ENCODE measurements around the gene SETBP1.
A peak's percentile ranks its signal among the peaks of the same experiment; 100 is the strongest.

The SETBP1 gene

DNA sequence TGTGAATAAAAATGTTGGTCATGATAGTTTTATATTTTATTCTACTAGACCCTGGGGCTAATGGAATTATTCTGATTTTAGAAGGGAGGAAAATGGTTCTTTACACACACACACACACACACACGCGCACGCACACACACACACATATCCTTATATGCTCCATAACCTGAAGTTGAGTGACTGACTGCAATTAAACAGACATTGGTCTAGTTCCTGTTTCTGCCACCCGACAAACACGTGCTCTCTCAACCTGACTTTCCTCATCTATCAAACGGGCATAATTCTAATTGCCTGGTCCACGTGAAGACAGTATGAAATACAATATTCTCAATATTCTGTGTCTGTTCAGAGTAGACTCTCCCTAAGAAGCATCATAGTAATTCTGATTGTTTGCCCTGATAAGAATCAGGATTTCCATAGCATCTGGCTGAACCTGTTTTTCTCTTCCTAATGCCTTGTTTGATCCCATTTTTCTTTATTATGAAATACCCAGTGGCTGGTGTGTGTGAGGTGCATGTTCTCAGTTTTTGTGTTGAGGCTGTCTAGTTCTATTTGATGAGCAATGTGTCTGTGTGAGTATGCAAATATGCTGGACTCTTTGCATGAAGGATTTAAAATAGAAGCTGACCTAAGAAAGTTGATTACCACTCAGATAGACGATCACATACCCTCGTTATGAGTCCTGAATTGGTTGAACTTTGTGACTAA is 51.0 kb downstream of the SETBP1 start:
- no peak for DNase-seq

DNA sequence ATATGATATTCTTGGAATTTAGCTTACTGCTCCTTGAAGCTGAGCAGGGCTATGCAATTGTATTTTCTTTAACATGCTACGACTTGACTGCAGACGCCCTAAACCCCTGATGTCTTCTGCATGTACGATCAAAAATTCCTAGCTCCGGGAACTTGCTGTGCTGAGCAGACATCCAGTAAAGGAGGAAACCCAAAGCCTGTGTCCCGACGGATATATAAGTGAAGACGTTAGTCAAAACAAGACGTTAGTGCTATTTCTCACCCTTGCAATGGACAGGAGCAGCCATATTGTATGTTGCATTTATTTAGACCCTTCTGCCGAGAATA is 51.5 kb downstream of the SETBP1 start:
- DNase-seq: no peak

DNA sequence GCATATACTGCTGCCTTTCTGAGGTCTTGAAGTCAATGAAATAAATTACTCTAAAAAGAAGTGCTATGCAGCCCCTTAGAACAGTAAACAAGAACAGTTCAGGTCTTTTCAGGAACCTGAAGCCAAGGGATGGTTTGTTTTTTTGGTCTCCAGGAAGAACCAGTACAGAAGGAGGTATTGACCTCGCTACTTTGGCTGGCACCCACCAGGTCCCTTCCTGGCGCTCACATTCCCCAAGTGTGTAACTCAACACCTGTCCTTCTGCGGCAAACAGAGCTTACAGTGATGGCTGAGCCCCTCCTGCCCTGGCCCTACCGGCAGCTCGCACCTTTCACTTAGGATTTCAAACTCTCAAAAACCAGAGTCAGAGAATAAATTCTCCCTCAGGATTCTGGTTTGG is 51.9 kb downstream of the SETBP1 start:
- DNase-seq: no peak

DNA sequence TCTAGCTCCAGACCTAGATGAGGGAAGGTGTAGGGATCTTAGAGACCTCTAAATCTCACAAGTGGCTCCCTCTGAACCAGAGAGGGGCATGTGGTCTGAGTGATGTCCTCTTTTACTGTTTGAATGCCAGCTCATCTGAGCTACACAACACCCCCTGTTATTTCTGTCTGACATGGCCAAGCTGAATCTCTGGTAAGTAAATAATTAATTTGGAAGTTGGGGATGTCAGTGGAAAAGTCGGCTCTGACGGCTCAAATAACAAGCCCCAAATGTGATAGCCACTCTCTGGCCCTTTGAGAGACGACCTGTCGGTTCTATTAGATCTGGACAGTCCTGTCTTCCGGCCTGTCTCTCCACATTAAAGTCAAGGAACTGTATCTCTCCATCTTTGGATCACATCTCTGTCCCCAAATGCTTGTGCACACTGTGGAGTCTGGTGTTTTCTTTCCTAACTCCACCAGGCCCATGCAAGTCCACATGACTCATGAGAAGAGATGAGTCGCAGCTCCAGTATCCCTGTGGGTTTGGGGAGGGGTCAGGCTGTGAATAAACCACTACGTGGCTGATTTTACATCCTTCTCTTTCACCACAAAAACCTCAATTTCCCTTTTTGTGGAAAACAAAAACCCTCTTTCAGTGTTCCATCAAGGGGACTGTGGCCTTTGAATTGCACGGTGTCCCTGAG is 52.5 kb downstream of the SETBP1 start:
- DNase-seq: peak; percentile 72 to 76

DNA sequence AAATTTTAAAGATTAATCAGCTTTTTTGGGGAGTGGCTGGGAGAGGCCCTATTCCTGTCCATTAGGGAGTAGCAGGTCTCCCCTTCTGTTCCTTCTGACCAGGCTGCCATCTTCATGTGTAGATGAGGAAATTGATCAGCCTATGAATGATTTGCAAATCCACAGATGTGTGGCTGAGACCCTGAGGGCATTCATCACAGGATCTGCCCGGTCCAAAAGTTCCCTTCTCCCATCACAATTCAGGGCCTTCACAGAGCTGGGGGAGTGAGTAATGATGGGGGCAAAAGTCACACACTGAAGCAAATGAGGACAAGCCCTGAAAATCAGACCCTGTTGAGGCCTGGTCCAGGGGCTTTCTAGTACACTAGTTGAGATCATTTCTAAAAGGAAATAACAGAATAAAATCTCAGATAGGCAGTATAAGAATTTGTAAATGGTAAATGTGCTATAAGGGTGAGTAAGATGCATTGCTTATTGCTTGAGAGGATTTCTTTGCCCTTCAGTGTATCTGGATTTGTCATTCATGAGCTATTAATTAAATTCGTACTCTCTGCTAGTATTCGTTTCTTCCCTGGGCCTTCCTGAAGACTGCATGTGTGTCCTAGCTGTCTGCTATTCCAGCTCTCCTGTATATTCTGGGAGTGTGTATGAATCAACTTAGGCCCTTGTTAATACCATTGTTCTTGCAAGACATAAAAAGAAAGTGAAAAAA is 53.2 kb downstream of the SETBP1 start:
- DNase-seq: no peak

DNA sequence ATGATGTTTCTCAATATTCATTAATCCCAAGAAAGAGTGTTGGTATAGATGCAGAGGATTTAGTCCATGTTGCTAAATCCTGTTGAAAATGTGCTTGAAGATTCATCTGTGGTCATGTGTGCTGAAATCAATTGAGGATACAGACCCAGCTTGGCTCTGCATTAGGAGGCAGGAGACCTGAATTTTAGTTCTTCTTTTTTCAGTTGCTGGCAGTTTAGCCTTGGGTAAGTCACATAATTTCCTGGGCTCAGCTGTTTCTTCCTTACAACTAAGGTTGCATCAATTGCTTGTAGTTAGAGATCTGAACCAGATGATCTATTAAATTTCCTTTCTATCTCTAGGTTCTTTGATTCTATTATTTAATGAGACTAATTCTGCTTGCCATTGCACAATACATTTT is 54.4 kb downstream of the SETBP1 start:
- DNase-seq: peak; percentile 58 to 74

DNA sequence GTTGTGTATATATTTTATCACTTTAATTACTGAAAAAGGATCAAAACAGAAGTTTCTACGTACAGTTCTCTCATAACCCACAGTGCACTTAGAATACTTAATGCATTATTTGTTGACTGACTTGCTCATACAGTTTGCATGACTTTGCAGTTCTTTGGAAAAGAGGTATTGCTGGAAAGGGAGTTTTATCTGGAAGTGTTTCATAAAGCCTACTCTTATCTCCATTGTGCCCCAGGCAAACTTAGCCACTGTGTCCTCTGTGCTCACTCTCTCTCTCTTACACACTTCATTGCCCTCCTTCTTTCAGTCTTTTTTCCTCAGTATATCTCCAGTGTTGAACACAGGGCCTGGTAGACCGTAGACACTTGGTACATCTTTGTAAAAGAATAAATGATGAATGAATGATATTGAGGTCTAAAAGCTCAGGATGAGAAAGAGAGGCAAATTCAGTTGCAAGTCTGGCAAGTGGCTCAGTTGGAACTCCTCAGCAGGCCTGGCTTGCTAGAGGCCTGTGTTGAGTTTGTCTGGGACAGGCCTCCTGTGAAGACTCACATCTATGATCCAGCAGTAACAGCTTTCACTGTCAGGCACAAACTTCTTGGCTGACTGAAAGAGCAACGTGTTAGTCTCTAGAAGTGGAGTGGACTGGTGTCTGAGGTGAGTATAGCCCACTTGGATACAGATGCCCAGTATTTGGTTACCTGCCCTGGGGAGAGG is 56.1 kb downstream of the SETBP1 start:
- no peak for DNase-seq

DNA sequence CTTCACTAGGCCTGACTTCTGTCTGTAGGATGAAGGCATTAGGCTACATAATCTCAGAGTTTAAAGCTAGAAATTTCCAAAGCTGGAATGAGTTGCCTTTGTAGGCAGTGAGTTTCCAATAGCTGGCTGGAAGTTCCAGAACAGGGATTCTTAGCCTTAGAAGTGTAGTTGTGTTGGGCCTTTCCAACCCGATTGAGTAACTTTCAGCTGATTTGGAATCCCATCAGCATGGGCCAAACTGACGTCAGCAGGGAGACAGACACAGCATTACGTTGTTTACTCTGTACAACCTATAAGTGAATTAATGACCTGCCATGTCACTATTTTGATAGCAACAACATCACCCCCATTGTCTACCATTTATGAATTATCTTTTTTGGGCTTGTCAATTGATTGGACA is 56.9 kb downstream of the SETBP1 start:
- DNase-seq: no peak

DNA sequence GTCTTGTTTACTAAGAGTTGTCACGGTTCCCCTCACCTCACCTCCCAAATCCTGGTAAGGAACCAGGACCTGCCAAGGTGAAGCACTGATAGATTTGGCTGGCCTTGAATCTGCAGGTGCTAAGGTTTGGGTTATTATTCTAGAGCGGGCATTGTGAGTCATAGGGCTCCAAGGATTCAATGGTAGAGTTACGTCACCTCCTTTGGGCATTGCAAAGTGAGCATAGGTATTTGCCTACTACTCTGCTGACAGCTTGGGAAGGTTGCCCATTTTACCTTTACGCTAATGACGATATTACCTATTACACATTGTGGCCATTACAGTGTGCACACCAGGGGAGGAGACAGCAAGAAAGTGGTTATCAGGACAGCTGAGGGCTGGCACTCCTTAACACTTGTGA is 59.3 kb downstream of the SETBP1 start:
- no peak for DNase-seq

DNA sequence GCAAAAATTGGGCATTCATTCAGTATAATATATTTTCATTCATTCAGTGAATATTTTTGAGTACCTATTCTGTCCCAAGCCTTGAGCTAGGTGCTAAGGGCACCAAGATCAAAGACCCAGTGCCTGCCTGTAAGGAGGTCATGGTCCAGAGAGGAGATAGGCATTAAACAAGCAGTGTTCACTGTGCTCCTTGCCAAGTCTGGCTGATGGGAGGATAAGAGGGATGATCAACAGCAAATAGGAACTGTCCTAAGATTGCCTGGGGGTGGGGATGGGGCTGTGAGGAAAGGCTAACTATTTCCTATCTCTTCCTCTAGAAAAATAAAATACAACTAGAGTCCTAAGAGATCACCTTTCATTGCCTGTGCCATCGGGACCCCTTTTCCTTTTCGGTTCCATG is 60.4 kb downstream of the SETBP1 start:
- no peak for DNase-seq

DNA sequence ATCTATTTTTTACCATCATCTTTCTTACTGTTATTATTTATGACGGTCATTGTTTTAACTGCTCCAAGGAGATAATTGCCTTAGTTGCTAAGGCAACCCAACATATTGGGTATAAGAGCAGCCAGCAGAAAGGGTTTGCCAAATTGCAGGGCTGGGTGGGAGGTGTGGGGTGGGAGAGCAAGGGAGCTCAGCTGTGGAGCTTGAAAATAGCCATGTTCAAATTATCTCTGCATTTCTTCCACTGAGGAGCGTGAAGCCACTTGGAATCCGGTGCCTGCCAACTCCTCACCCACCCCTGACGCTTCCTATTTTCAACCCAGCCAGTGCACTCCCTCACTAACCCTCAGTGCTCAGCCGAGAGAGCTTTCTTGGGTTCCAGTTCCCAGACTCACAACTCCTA is 60.8 kb downstream of the SETBP1 start:
- DNase-seq: no peak

DNA sequence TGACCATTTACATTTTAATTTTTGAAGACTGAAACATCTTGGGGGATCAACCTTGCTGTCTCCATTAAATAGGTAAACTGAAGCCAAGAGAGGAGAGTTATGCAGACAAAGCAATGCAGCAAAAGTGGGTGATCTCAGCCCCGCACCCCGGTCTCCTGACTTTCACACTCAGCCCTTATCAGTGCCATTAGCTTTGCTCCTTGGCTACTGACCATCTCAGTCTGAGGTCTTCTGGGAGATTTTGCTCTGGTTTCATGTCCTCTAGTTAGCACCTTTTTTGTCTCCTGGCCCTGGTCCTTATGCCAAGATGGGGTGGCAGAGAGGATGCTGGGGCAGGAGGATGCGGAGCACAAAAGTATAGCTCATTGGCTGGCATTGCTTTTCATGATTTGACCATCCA is 61.4 kb downstream of the SETBP1 start:
- DNase-seq: no peak

DNA sequence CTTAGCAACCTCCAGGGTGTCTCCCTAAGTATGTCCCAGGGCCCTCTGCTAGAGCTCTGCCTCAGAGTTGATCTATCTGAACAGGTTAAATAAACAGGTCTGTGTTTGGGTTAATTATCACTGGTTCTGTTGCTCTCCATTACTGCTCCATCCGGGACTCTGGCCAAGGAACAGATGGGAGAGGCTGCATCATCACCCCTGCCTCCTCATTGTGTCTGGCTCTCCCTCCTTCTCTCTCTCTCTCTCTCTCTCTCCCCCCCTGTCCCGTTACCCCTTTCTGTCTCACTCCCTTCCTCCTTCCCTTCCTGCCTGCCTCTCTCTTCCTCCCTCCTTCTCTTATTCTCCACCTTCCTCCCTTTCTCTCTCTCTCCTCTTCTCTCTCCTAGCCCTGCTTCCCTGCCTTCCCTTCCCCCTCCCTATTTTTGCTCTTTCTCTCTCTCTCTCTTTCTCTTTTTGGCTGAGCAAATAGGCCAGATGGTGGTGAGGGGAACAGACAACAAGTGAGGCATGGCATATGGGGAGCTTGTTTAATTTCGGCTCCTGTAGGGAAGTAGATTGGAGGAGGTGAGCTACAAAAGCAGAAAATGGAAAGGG is 62.1 kb downstream of the SETBP1 start:
- no peak for DNase-seq

DNA sequence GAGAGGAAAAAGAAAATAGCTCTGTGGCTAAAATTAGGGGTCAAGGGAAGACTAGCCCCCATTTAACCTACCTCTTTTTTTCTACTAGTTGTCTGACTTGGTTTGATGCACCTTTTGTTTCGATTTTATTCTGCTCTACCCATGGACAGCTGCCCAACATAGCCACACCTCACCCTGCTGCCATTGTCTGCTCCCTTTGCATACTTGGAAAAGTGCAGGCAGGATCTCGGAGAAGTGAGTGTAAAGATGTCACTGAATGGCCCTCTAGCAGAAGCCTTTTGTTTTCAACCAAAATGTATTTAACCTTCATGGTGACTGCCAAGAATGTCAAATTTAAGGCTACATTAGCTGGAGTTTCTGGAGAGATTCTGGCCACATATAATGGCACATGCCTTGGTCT is 62.9 kb downstream of the SETBP1 start:
- DNase-seq: no peak

DNA sequence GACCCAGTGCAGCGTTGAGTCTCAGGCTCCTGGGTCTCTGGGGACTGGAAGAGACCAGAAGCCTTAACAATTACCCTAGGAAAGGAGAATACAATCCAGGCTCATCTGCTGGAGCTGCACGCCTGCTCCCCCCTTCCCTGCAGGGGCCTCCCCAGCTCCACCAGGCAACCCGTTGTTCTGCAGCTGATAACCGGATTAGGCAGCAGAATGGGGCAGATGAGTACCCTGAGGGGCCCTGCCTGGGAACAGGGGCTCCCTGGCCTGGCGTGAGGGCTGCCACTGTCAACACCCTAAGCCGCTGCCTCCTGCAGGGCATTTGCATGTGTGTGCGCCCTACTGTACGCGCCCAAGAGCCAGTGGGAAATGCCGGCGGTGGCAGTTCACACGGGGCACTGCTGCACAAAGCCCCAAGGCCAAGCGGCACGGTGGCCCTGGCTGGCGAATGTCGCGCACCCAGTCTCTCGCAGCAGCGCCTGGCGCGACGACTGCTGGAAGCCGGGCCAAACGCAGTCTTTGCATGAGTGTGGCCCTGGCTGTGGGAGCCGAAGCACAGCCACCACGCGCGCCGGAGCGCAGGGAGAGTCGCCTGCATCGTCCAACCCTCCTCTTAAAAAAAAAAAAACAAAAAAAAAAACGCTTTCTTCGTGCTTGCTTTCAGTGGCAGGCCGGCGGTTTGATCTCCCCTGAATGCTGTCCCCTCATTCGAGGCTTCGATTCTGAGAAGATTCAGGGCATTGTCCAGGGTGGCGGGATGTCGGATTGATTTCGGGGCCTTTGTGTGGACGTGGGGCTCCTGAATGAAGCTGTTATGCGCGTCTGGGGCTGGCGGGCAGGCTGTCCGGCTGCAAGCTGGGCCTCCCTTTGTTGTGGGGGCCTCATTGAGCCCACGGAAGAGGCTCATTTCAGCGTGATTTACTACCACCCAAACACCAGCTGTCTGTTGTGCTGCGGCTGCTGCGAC is 63.8 kb downstream of the SETBP1 start:
- DNase-seq: no peak

DNA sequence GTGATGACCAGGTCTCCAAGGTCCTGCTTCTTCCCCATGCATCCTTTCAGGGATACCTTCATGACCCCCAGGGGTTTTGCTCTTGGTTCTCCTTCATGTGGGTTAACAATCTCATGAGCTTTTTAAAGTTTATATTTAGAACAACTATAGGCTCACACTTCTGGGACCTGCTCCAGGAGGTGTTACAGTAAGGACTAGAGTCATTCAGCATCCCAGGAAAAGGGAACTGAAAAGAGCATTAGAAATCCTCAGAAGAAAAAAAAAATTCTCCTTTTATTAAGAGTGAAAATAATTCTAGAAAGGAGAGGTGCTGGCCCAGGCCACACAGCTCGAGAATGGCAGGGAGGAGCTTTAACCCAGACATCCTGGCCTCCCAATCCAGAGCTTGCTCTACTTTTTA is 66.5 kb downstream of the SETBP1 start:
- no peak for DNase-seq

DNA sequence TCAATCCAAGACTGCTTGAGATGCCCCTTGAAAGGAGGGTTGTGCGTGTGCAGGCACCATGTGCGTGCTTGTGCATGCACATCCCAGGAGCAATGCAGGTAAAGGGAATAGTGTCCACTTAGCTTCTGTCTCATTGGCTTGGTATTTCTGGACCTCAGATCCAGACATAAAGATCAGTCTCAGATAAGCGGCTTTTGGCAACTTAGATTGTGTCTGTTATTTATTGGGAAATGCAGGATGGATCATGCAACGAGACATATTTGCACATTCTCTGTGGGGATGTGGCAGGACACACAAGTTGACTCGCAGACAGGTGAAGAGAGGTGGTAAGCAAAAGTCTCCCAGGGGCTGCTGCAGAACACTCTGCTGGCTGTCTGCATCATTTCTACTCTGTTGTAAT is 67.9 kb downstream of the SETBP1 start:
- DNase-seq: no peak

DNA sequence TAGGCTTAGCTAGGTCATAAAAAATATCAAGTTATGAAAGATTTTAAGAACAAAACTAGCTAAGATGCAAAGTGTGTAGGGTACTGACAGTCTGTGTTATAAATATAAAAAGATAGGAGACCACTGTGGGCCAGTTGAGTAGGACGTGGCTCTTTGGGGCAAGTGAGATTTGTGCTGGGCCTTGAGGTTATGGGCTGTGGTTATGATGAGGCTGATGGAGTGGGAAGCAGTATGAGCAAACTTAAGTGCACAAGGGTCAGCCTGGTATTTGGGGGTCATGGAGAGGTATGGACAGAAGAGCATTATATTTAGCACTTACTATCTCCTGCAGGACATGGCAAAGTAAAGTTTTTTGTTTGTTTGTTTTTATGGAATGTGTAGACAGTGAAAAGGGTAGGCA is 70.1 kb downstream of the SETBP1 start:
- no peak for DNase-seq

DNA sequence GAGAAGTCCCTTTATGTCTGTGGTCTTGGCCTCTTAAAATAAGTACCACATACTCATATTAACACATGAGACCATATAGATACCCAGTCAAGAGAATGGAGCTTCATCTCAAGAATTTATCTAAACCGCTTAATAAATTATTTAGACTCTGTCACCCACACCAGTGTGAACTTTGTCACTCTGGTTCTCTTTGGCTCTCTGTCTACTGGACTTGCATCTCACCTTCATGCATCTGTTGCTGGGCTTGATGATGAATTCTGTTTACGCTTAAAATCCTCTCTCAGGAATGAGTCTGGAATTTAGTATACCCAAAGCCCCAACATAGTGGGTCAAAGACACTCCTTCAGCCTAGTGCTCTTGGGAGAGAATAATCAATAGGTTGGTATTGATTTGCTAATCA is 73.9 kb downstream of the SETBP1 start:
- no peak for DNase-seq

DNA sequence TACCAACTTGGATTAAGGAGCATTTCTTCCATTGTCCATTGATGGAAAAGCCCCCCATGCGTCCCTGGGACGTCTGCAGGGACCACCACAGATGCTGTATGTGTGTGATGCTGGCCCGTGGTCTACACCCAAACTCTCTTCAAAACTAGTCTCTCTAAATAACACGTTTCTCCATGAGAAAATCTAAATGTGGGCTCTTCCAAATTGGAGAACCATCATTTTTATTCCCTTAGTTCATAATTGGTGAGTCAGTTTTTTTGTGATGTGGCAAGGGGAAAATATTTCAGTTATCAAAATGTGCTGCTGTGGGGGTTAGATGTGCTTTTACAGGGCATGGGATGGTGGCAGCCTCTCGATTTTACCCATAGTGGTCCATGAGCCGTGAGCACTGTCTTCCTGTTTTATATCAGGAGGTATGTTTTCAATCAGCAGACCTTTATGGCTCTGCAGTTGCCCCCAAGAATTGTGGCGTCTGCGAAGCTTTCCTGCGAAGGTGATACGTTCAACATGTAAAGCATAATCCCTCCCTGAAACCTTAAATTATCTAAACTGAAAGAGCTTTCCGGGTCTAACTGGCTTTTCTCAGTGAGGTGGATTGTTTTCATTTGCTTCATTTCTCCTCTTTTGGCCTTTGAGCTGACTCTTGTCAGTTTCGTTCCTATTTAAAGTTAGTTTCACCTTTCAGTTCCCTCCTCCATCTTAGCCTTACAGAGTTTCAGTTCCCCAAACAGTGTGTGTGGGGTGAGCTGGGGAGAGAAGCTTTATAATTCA is 78.4 kb downstream of the SETBP1 start:
- DNase-seq: peak; percentile 67 to 84

DNA sequence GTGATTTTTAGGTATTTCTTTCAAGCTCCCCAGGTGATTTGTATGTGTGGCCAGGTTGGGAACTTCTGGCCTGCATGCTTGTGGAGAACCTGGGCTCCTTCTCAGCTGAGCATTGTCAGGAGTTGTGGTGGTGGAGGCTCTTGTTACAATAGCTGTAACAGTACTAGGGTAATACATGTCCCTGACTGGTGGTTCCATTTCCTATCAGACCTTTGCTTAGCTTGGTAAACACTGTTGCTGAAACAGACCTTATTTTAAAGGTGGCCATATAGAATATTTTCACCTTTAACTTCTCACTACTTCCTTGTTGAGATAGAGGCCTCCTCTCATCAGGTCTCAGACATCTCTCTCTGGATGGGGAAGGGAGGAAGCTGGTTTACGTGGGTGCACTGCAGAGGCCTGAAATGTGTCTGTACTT is 79.2 kb downstream of the SETBP1 start:
- DNase-seq: peak in 1 of 2 donors; percentile 20
